Measurements from ENCODE around the gene KCNH3.

- TF ChIP-seq CTCF (IDR thresholded peaks at IDR 0.05), result no peak
- TF ChIP-seq POLR2AphosphoS5 (IDR thresholded peaks at IDR 0.05), result no peak
Measured at GRCh38 chr12:49531745-49532144, 7.1 kb upstream of the KCNH3 start.

All from stomach (tissue), 4 donors.